ENCODE data around the gene UCHL3.
"Not testable (repeated sequence)": the region's sequence is repeated elsewhere in the genome, so short reads cannot be mapped to it uniquely, and the experiment has no call there.

Gene UCHL3

GRCh38 chr13:75549262-75550158 is at the start of gene UCHL3:
TSS of gene UCHL3 (plus strand) at chr13:75549791. CDS start at chr13:75549821, 30 bp downstream.
- DNase-seq (ENCODE audit: low read depth in 3 of 3) = peak; percentile 95 to 97 (median 97)

- no peak for DNase-seq (ENCODE audit: low read depth in 3 of 3)
Observed at GRCh38 chr13:75505327-75505726, 44.3 kb upstream of the UCHL3 start.

- DNase-seq (ENCODE audit: low read depth in 3 of 3) = no peak
Observed at GRCh38 chr13:75506018-75506417, 43.6 kb upstream of the UCHL3 start.

GRCh38 chr13:75507027-75508001 is 42.3 kb upstream of the UCHL3 start:
- no peak for DNase-seq (ENCODE audit: low read depth in 3 of 3)

GRCh38 chr13:75508002-75508548 is 41.5 kb upstream of the UCHL3 start:
- DNase-seq (ENCODE audit: low read depth in 3 of 3) = no peak

- no peak for DNase-seq (ENCODE audit: low read depth in 3 of 3)
Observed at GRCh38 chr13:75511051-75511625, 38.5 kb upstream of the UCHL3 start.

- DNase-seq (ENCODE audit: low read depth in 3 of 3) = no peak
Observed at GRCh38 chr13:75512253-75512652, 37.3 kb upstream of the UCHL3 start.

GRCh38 chr13:75513271-75513670 is 36.3 kb upstream of the UCHL3 start:
- no peak for DNase-seq (ENCODE audit: low read depth in 3 of 3)

- DNase-seq (ENCODE audit: low read depth in 3 of 3) = no peak
Observed at GRCh38 chr13:75514080-75514995, 35.3 kb upstream of the UCHL3 start.

GRCh38 chr13:75518439-75519088 is 31.0 kb upstream of the UCHL3 start:
- DNase-seq (ENCODE audit: low read depth in 3 of 3) = no peak

- DNase-seq (ENCODE audit: low read depth in 3 of 3) = no peak
Observed at GRCh38 chr13:75521956-75522355, 27.6 kb upstream of the UCHL3 start.

GRCh38 chr13:75530549-75530961 is 19.0 kb upstream of the UCHL3 start:
- no peak for DNase-seq (ENCODE audit: low read depth in 3 of 3)

GRCh38 chr13:75533861-75534260 is 15.7 kb upstream of the UCHL3 start:
- no peak for DNase-seq (ENCODE audit: low read depth in 3 of 3)

GRCh38 chr13:75537401-75538365 is 11.9 kb upstream of the UCHL3 start, which contains the start of gene COMMD6:
TSS of gene COMMD6 (minus strand) at chr13:75537841. CDS start at chr13:75537805, 36 bp downstream.
- DNase-seq (ENCODE audit: low read depth in 3 of 3) = peak; percentile 42 to 53 (median 46)

- DNase-seq (ENCODE audit: low read depth in 3 of 3) = no peak
Observed at GRCh38 chr13:75541287-75541686, 8.3 kb upstream of the UCHL3 start.

GRCh38 chr13:75541961-75542360 is 7.6 kb upstream of the UCHL3 start:
- no peak for DNase-seq (ENCODE audit: low read depth in 3 of 3)

GRCh38 chr13:75544681-75545330 is 4.8 kb upstream of the UCHL3 start:
- no peak for DNase-seq (ENCODE audit: low read depth in 3 of 3)

GRCh38 chr13:75545386-75545785 is 4.2 kb upstream of the UCHL3 start:
- DNase-seq (ENCODE audit: low read depth in 3 of 3) = not testable (repeated sequence)
